CD4-positive, alpha-beta memory T cell (primary cell): ENCODE measurements around the gene SMAD4. TPM values are rescaled to one million over a fixed set of nuclear protein-coding genes. Genes with fewer than 3 reads are reported as not detected.
"Not testable (repeated sequence)": the region's sequence is repeated elsewhere in the genome, so short reads cannot be mapped to it uniquely, and the experiment has no call there.

Experiments
- CTCF ChIA-PET: fragments of 350-600 bp; sonication (Branson Sonifier 250); formaldehyde crosslinking; loops from one replicate; lab custom pipeline; 2021; ENCODE audit warnings: inconsistent platforms; ENCODE audit not compliant: partially characterized antibody; lab: Charles Lee
- POLR2A ChIA-PET: fragments of 350-600 bp; sonication (Branson Sonifier 250); formaldehyde crosslinking; loops from one replicate; lab custom pipeline; 2021; ENCODE audit not compliant: partially characterized antibody; lab: Charles Lee
- DNase-seq, 5 donors: peaks; one replicate each; pipeline versions ENCODE4 v3.0.0 to v3.0.0-alpha.2; 2020 to 2022; ENCODE audit warnings: mixed read lengths in 1 of 5
- H3K27ac ChIP-seq: one replicate; pipeline ENCODE4 v1.7.0; 2013; ENCODE audit warnings: low read depth, low read length
- H3K27me3 ChIP-seq: 2 replicates; pipeline ENCODE4 v1.7.0; 2013; ENCODE audit warnings: mild to moderate bottlenecking, low read length, moderate library complexity; ENCODE audit not compliant: insufficient read depth
- H3K36me3 ChIP-seq: 2 replicates; pipeline ENCODE4 v1.7.0; 2013; ENCODE audit warnings: mild to moderate bottlenecking, low read length, moderate library complexity; ENCODE audit not compliant: insufficient read depth
- H3K4me1 ChIP-seq: 2 replicates; pipeline ENCODE4 v1.7.0; 2013; ENCODE audit warnings: mild to moderate bottlenecking, low read length, moderate library complexity; ENCODE audit not compliant: insufficient read depth
- H3K4me3 ChIP-seq, 2 donors: one replicate each; pipeline ENCODE4 v1.7.0; 2013; ENCODE audit warnings: low read length in 2 of 2, mild to moderate bottlenecking in 1 of 2
- H3K9me3 ChIP-seq, 2 donors: one replicate each; pipeline ENCODE4 v1.7.0; 2013; ENCODE audit warnings: low read length in 2 of 2, control low read depth in 1 of 2; ENCODE audit not compliant: control insufficient read depth in 1 of 2
- H3K27ac Mint-ChIP-seq, 7 donors: one replicate each; pipeline ENCODE4 v1.8.0; 2020 to 2021; ENCODE audit warnings: mixed read lengths in 7 of 7, mild to moderate bottlenecking in 6 of 7, inconsistent platforms in 3 of 7, moderate library complexity in 3 of 7
- H3K27me3 Mint-ChIP-seq, 2 donors: one replicate each; pipeline ENCODE4 v1.8.0; 2020 to 2021; ENCODE audit warnings: mixed read lengths in 2 of 2
- H3K36me3 Mint-ChIP-seq, 2 donors: one replicate each; pipeline ENCODE4 v1.8.0; 2020 to 2021; ENCODE audit warnings: mixed read lengths in 2 of 2, inconsistent platforms in 1 of 2, mild to moderate bottlenecking in 1 of 2
- H3K4me1 Mint-ChIP-seq, 4 donors: one replicate each; pipeline ENCODE4 v1.8.0; 2020 to 2021; ENCODE audit warnings: mixed read lengths in 4 of 4, mild to moderate bottlenecking in 1 of 4
- H3K4me3 Mint-ChIP-seq, 8 donors: one replicate each; pipeline ENCODE4 v1.8.0; 2020 to 2021; ENCODE audit warnings: mixed read lengths in 8 of 8, mild to moderate bottlenecking in 7 of 8, moderate library complexity in 6 of 8, inconsistent platforms in 3 of 8
- H3K9me3 Mint-ChIP-seq, 8 donors: one replicate each; pipeline ENCODE4 v1.8.0; 2020 to 2021; ENCODE audit warnings: mixed read lengths in 8 of 8, mild to moderate bottlenecking in 5 of 8, inconsistent platforms in 3 of 8, moderate library complexity in 1 of 8
- intact Hi-C: fragments of 100-400 bp; cut with micrococcal nuclease; formaldehyde crosslinking; loops from one replicate; pipeline ENCODE4 v1.15.1; 2023
- polyA plus RNA-seq, 2 donors: library from polyadenylated mRNA; unstranded; fragments of 300-500 nt; fragmentation: Illumina TruSeq; gene quantifications; one replicate each; pipeline ENCODE4 v1.2.3, GENCODE V29; 2021
- total RNA-seq, 2 experiments: library from RNA; stranded (reverse); gene quantifications; one replicate each; pipeline ENCODE4 v1.2.3, GENCODE V29; 2021

The SMAD4 gene
- total and polyA plus RNA-seq, 4 experiments from 2014 or later: 37.7 to 155 (median 119) TPM

DNA sequence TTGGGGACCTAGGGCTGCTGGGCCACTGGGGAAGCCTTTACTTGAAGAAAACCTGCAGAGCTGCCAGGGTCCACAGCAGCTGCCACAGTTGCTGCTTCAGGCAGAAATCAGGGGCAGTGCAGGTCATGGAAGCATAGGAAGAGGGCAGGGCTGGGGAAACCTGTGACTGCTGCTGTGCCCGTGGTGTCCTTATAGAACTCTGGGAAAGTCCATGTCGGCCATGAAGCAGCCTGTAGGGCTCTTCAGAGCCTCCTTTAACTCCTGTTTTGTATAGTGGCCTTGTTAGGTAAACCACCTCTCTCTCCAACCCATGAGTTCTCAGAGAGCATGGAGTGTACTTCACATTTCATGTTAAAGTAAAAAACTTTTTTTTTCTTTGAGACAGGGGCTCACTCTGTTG is 62.1 kb downstream of the SMAD4 start:
- no peak for DNase-seq
- H3K4me3 Mint-ChIP-seq: no peak overlapping the region
- H3K36me3 ChIP-seq: no peaks in the 10 kb centered on the region
- ChIA-PET POLR2A (no interaction called here), CTCF (no interaction called here)
- no peaks in the 10 kb centered on the region for H3K4me1 ChIP-seq
- no peaks in the 10 kb centered on the region for H3K27me3 Mint-ChIP-seq
- H3K36me3 Mint-ChIP-seq: peaks cover 2 to 6% of the 10 kb centered on the region in 2 donors
- peaks cover 0 to 26% (median 15%) of the 10 kb centered on the region in 8 donors for H3K9me3 Mint-ChIP-seq
- no peaks in the 10 kb centered on the region for H3K27me3 ChIP-seq
- no peaks in the 10 kb centered on the region for H3K4me1 Mint-ChIP-seq
- H3K4me3 ChIP-seq: no peak overlapping the region
- intact Hi-C loops: no loop called here
- no peak overlapping the region for H3K27ac Mint-ChIP-seq
- no peaks in the 10 kb centered on the region for H3K9me3 ChIP-seq
- H3K27ac ChIP-seq: no peak overlapping the region

DNA sequence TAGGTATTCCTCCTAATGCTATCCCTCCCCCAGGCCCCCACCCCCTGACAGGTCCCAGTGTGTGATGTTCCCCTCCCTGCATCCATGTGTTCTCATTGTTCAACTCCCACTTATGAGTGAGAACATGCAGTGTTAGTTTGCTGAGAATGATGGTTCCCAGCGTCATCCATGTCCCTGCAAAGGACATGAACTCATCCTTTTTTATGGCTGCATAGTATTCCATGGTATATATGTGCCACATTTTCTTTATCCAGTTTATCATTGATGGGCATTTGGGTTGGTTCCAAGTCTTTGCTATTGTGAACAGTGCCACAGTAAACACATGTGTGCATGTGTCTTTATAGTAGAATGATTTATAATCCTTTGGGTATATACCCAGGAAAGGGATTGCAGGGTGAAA is 63.0 kb downstream of the SMAD4 start:
- H3K36me3 Mint-ChIP-seq, H3K4me3 ChIP-seq, POLR2A ChIA-PET, H3K9me3 ChIP-seq, H3K27ac ChIP-seq, H3K27me3 Mint-ChIP-seq, CTCF ChIA-PET, H3K27ac Mint-ChIP-seq, H3K27me3 ChIP-seq, intact Hi-C loops, DNase-seq, H3K4me1 ChIP-seq, H3K4me1 Mint-ChIP-seq, H3K36me3 ChIP-seq, H3K4me3 Mint-ChIP-seq: not testable (repeated sequence)
- H3K9me3 Mint-ChIP-seq: peaks cover 0 to 18% (median 9%) of the 10 kb centered on the region in 8 donors

GRCh38 chr18:51097021-51097822 is 67.2 kb downstream of the SMAD4 start:
- H3K27me3 Mint-ChIP-seq: no peaks in the 10 kb centered on the region
- peaks cover 0 to 10% (median 0%) of the 10 kb centered on the region in 8 donors for H3K9me3 Mint-ChIP-seq

DNA sequence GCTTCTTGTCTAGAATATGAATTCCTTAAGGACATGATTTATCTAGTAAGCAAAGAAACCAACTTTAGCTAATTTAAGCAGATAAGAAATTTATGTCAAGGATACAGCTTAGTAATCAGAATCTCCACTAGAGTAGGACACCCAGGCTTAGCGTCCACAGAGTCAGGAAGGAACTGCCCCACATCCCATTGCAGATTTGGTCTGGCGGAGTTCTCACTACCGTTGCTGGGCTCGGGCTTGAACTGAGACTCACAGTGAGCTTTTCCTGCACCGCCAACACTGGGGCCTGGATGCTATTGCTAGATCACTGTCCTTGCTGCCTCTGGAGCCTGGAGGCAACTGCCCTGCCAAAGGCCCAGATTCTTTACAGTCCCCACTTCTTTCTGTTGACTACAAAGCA is 68.1 kb downstream of the SMAD4 start:
- Histone ChIP-seq H3K4me3 (no peak overlapping the region), H3K27me3 (no peaks in the 10 kb centered on the region), H3K36me3 (no peaks in the 10 kb centered on the region), H3K4me1 (no peaks in the 10 kb centered on the region), H3K27ac (no peak overlapping the region), H3K9me3 (no peaks in the 10 kb centered on the region)
- DNase-seq: no peak
- CTCF ChIA-PET: interaction anchor here (1.4 kb wide), 1 partner anchor 30 kb away, joined by 3 read pairs; no protein-coding TSS in a partner anchor
- H3K27me3 Mint-ChIP-seq: no peaks in the 10 kb centered on the region
- H3K27ac Mint-ChIP-seq: peak overlapping the region in 1 of 7 donors; percentile 15
- no peaks in the 10 kb centered on the region for H3K4me1 Mint-ChIP-seq
- H3K4me3 Mint-ChIP-seq: no peak overlapping the region
- no peaks in the 10 kb centered on the region for H3K36me3 Mint-ChIP-seq
- intact Hi-C loops: no loop called here
- POLR2A ChIA-PET: no interaction called here
- peaks cover 0 to 10% (median 0%) of the 10 kb centered on the region in 8 donors for H3K9me3 Mint-ChIP-seq

More at GRCh38 chr18:51097021-51097822, 67.2 kb downstream of the SMAD4 start:
- ChIA-PET CTCF (interaction anchor here (1.4 kb wide), 1 partner anchor 30 kb away, joined by 3 read pairs; no protein-coding TSS in a partner anchor), POLR2A (no interaction called here)
- no peak for DNase-seq
- no peak overlapping the region for H3K4me3 ChIP-seq
- intact Hi-C loops: no loop called here
- H3K36me3 ChIP-seq: no peaks in the 10 kb centered on the region
- no peak overlapping the region for H3K4me3 Mint-ChIP-seq
- H3K36me3 Mint-ChIP-seq: no peaks in the 10 kb centered on the region
- no peaks in the 10 kb centered on the region for H3K9me3 ChIP-seq
- H3K27me3 ChIP-seq: no peaks in the 10 kb centered on the region
- H3K27ac ChIP-seq: no peak overlapping the region
- H3K27ac Mint-ChIP-seq: no peak overlapping the region
- no peaks in the 10 kb centered on the region for H3K4me1 Mint-ChIP-seq
- H3K4me1 ChIP-seq: no peaks in the 10 kb centered on the region

GRCh38 chr18:51098513-51098912 is 68.5 kb downstream of the SMAD4 start:
- intact Hi-C loops: no loop called here
- POLR2A ChIA-PET: no interaction called here
- Histone ChIP-seq H3K36me3 (no peaks in the 10 kb centered on the region), H3K27me3 (no peaks in the 10 kb centered on the region), H3K4me3 (no peak overlapping the region), H3K9me3 (no peaks in the 10 kb centered on the region), H3K27ac (no peak overlapping the region), H3K4me1 (no peaks in the 10 kb centered on the region)
- CTCF ChIA-PET: interaction anchor here (1.4 kb wide), 1 partner anchor 29 kb away, joined by 3 read pairs; no protein-coding TSS in a partner anchor
- no peak for DNase-seq
- H3K36me3 Mint-ChIP-seq: no peaks in the 10 kb centered on the region
- no peak overlapping the region for H3K4me3 Mint-ChIP-seq
- H3K27me3 Mint-ChIP-seq: no peaks in the 10 kb centered on the region
- peaks cover 0 to 10% (median 0%) of the 10 kb centered on the region in 8 donors for H3K9me3 Mint-ChIP-seq
- H3K4me1 Mint-ChIP-seq: no peaks in the 10 kb centered on the region
- peak overlapping the region in 1 of 7 donors; percentile 15 for H3K27ac Mint-ChIP-seq

DNA sequence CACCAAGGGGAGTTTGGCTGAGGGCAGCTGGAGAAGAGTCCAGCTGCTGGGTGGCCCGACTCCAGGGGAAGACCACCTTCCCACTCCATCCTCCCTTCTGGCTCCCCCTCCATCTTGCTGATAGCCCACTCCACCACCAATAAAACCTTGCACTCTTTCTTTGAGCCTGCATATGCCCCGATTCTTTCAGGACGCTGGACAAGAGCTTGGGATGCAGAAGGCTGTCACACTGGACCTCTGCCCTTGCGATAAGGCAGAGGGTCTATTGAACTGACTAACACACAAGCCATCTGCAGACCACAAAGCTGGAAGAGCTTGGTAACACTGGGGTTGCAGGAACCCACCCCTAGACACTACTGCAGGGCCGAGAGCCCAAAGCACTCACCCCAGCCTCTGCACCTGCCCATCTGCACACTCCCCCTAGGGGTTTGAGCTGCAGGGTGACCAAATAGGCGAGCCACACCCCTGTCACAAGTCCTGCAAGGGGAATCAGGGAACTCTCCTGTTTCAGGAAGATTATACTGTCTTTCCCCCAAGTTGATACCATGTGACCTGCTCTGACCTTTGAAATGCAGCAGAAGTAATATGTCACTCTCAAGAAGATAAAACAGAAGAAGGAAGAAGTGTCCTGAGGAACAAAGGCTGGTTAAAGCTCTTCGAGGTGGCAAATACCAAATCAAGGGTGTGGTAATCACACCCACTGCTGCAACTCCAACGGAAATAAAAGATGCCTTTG is 70.5 kb downstream of the SMAD4 start:
- POLR2A ChIA-PET: no interaction called here
- Histone ChIP-seq H3K4me1 (no peaks in the 10 kb centered on the region), H3K4me3 (no peak overlapping the region), H3K27me3 (no peaks in the 10 kb centered on the region), H3K36me3 (no peaks in the 10 kb centered on the region), H3K9me3 (no peaks in the 10 kb centered on the region), H3K27ac (no peak overlapping the region)
- Mint-ChIP-seq H3K4me1 (no peaks in the 10 kb centered on the region), H3K27me3 (no peaks in the 10 kb centered on the region), H3K9me3 (peaks cover 0 to 5% (median 0%) of the 10 kb centered on the region in 8 donors), H3K36me3 (no peaks in the 10 kb centered on the region), H3K27ac (no peak overlapping the region), H3K4me3 (no peak overlapping the region)
- intact Hi-C loops: no loop called here
- CTCF ChIA-PET: interaction anchor here (1.0 kb wide), 1 partner anchor 11 kb away, joined by 3 read pairs; no protein-coding TSS in a partner anchor
- no peak for DNase-seq

- CTCF ChIA-PET: interaction anchor here (0.9 to 1.3 kb wide), 3 partner anchors 91 to 615 kb away, joined by 3 to 5 read pairs (median 4); no protein-coding TSS in a partner anchor
- intact Hi-C loops: no loop called here
- Histone ChIP-seq H3K36me3 (no peaks in the 10 kb centered on the region), H3K27ac (no peak overlapping the region), H3K4me3 (no peak overlapping the region), H3K4me1 (peaks cover 7% of the 10 kb centered on the region), H3K27me3 (no peaks in the 10 kb centered on the region), H3K9me3 (no peaks in the 10 kb centered on the region)
- no peaks in the 10 kb centered on the region for H3K36me3 Mint-ChIP-seq
- no peak overlapping the region for H3K4me3 Mint-ChIP-seq
- peaks cover 5 to 23% (median 11%) of the 10 kb centered on the region in 4 donors for H3K4me1 Mint-ChIP-seq
- H3K27ac Mint-ChIP-seq: no peak overlapping the region
- H3K9me3 Mint-ChIP-seq: peaks cover 0 to 4% (median 0%) of the 10 kb centered on the region in 8 donors
- DNase-seq: no peak
- POLR2A ChIA-PET: no interaction called here
- H3K27me3 Mint-ChIP-seq: no peaks in the 10 kb centered on the region
These were observed 77.1 kb downstream of the SMAD4 start for GRCh38 chr18:51107082-51107481.
